ENCODE results near the gene AKTIP. TPM values are rescaled to one million over a fixed set of nuclear protein-coding genes. Genes with fewer than 3 reads are reported as not detected.

The AKTIP gene
- total RNA-seq, 5 donors from 2014 or later (not counting 1 experiment from before 2014, with no cell fraction given) = 56.3 to 96.8 (median 70.6) TPM

GRCh38 chr16:53511403-53512280 is 8.6 kb upstream of the AKTIP start:
- ATAC-seq (replicated peaks in 1 of 4) (no peak), DNase-seq (peak in 1 of 35 experiments; percentile 18)
- no peak overlapping the region for H3K27ac ChIP-seq (ENCODE audit: low read length)
- Mint-ChIP-seq H3K27ac (no peak overlapping the region), H3K9me3 (no peaks in the 10 kb centered on the region), H3K36me3 (no peaks in the 10 kb centered on the region), H3K4me3 (no peak overlapping the region), H3K4me1 (peaks cover 26 to 49% (median 33%) of the 10 kb centered on the region in 3 donors), H3K27me3 (peaks cover 0 to 3% of the 10 kb centered on the region in 2 donors)
- no peak overlapping the region for H3K4me3 ChIP-seq (ENCODE audit: control insufficient read depth in 1 of 2, extremely low read depth in 1 of 2, low read length in 1 of 2)
- peaks cover 0 to 12% of the 10 kb centered on the region in 2 experiments for H3K27me3 ChIP-seq (replicated peaks in 1 of 2; ENCODE audit: control insufficient read depth in 2 of 2, extremely low read depth in 1 of 2, insufficient read depth in 2 of 2, low read length in 1 of 2)
- 86% methylated on average over 7 of the region's 12 CpGs for WGBS (ENCODE audit: insufficient coverage)
- no peaks in the 10 kb centered on the region for H3K36me3 ChIP-seq (ENCODE audit: control insufficient read depth in 2 of 2, extremely low read depth in 1 of 2, insufficient read depth in 1 of 2, low read length in 1 of 2)
- peaks cover 3 to 50% of the 10 kb centered on the region in 2 experiments for H3K4me1 ChIP-seq (ENCODE audit: control insufficient read depth in 1 of 2, extremely low read depth in 1 of 2, insufficient read depth in 2 of 2, low read length in 2 of 2)
- no peaks in the 10 kb centered on the region for H3K9me3 ChIP-seq
- ChIA-PET POLR2A (no interaction called here), CTCF (no interaction called here)

- Histone ChIP-seq H3K9me3 (no peaks in the 10 kb centered on the region), H3K27me3 (replicated peaks in 1 of 2; ENCODE audit: control insufficient read depth in 2 of 2, extremely low read depth in 1 of 2, insufficient read depth in 2 of 2, low read length in 1 of 2) (peaks cover 0 to 12% of the 10 kb centered on the region in 2 experiments), H3K4me3 (ENCODE audit: control insufficient read depth in 1 of 2, extremely low read depth in 1 of 2, low read length in 1 of 2) (no peak overlapping the region), H3K4me1 (ENCODE audit: control insufficient read depth in 1 of 2, extremely low read depth in 1 of 2, insufficient read depth in 2 of 2, low read length in 2 of 2) (peaks cover 0 to 44% of the 10 kb centered on the region in 2 experiments), H3K27ac (ENCODE audit: low read length) (no peak overlapping the region), H3K36me3 (ENCODE audit: control insufficient read depth in 2 of 2, extremely low read depth in 1 of 2, insufficient read depth in 1 of 2, low read length in 1 of 2) (no peaks in the 10 kb centered on the region)
- 100% methylated on average over 4 of the region's 6 CpGs for WGBS (ENCODE audit: insufficient coverage)
- H3K4me3 Mint-ChIP-seq = no peak overlapping the region
- H3K27me3 Mint-ChIP-seq = peaks cover 0 to 3% of the 10 kb centered on the region in 2 donors
- ATAC-seq (replicated peaks in 1 of 4) = no peak
- H3K27ac Mint-ChIP-seq = no peak overlapping the region
- ChIA-PET CTCF (no interaction called here), POLR2A (no interaction called here)
- peaks cover 20 to 47% (median 30%) of the 10 kb centered on the region in 3 donors for H3K4me1 Mint-ChIP-seq
- DNase-seq = peak in 1 of 35 experiments; percentile 7
- H3K36me3 Mint-ChIP-seq = no peaks in the 10 kb centered on the region
- H3K9me3 Mint-ChIP-seq = no peaks in the 10 kb centered on the region
These were observed 8.0 kb upstream of the AKTIP start for GRCh38 chr16:53511084-53511402.

GRCh38 chr16:53510704-53511070 is 7.7 kb upstream of the AKTIP start:
- ChIA-PET CTCF (interaction anchor here (0.6 to 1.6 kb wide), 4 partner anchors 8 to 207 kb away, joined by 3 to 5 read pairs (median 4); no protein-coding TSS in a partner anchor), POLR2A (no interaction called here)
- peaks cover 0 to 12% of the 10 kb centered on the region in 2 experiments for H3K27me3 ChIP-seq (replicated peaks in 1 of 2; ENCODE audit: control insufficient read depth in 2 of 2, extremely low read depth in 1 of 2, insufficient read depth in 2 of 2, low read length in 1 of 2)
- H3K4me3 Mint-ChIP-seq = peak overlapping the region in 1 of 3 donors; percentile 53
- H3K36me3 Mint-ChIP-seq = no peaks in the 10 kb centered on the region
- H3K27me3 Mint-ChIP-seq = no peaks in the 10 kb centered on the region
- ATAC-seq (replicated peaks in 1 of 4) (peak in 2 of 4 experiments; percentile 18 to 26), DNase-seq (no peak)
- no peaks in the 10 kb centered on the region for H3K36me3 ChIP-seq (ENCODE audit: control insufficient read depth in 2 of 2, extremely low read depth in 1 of 2, insufficient read depth in 1 of 2, low read length in 1 of 2)
- H3K4me1 Mint-ChIP-seq = peaks cover 17 to 43% (median 26%) of the 10 kb centered on the region in 3 donors
- no peak overlapping the region for H3K4me3 ChIP-seq (ENCODE audit: control insufficient read depth in 1 of 2, extremely low read depth in 1 of 2, low read length in 1 of 2)
- peaks cover 0 to 40% of the 10 kb centered on the region in 2 experiments for H3K4me1 ChIP-seq (ENCODE audit: control insufficient read depth in 1 of 2, extremely low read depth in 1 of 2, insufficient read depth in 2 of 2, low read length in 2 of 2)
- H3K27ac ChIP-seq (ENCODE audit: low read length) = no peak overlapping the region
- H3K27ac Mint-ChIP-seq = no peak overlapping the region
- no peaks in the 10 kb centered on the region for H3K9me3 ChIP-seq
- no peaks in the 10 kb centered on the region for H3K9me3 Mint-ChIP-seq
- WGBS (ENCODE audit: insufficient coverage) = 75% methylated on average over 2 of the region's 2 CpGs

- no peaks in the 10 kb centered on the region for H3K9me3 ChIP-seq
- peak overlapping the region; percentile 22 to 49 for H3K4me3 ChIP-seq (ENCODE audit: control insufficient read depth in 1 of 2, extremely low read depth in 1 of 2, low read length in 1 of 2)
- H3K4me1 ChIP-seq (ENCODE audit: control insufficient read depth in 1 of 2, extremely low read depth in 1 of 2, insufficient read depth in 2 of 2, low read length in 2 of 2) = peaks cover 0 to 40% of the 10 kb centered on the region in 2 experiments
- H3K27ac ChIP-seq (ENCODE audit: low read length) = no peak overlapping the region
- Mint-ChIP-seq H3K9me3 (no peaks in the 10 kb centered on the region), H3K27me3 (no peaks in the 10 kb centered on the region), H3K27ac (no peak overlapping the region), H3K4me3 (peak overlapping the region in 2 of 3 donors; percentile 50 to 53), H3K36me3 (no peaks in the 10 kb centered on the region), H3K4me1 (peaks cover 16 to 45% (median 27%) of the 10 kb centered on the region in 3 donors)
- peaks cover 0 to 8% of the 10 kb centered on the region in 2 experiments for H3K27me3 ChIP-seq (replicated peaks in 1 of 2; ENCODE audit: control insufficient read depth in 2 of 2, extremely low read depth in 1 of 2, insufficient read depth in 2 of 2, low read length in 1 of 2)
- POLR2A ChIA-PET = no interaction called here
- DNase-seq (peak in 30 of 35 experiments; percentile 11 to 82 (median 36)), ATAC-seq (replicated peaks in 1 of 4) (peak; percentile 61 to 77 (median 68))
- CTCF ChIA-PET = interaction anchor here (0.6 to 1.6 kb wide), 5 partner anchors 9 to 207 kb away, joined by 3 to 5 read pairs (median 3); no protein-coding TSS in a partner anchor
- WGBS (ENCODE audit: insufficient coverage) = 64% methylated on average over 18 of the region's 29 CpGs
- H3K36me3 ChIP-seq (ENCODE audit: control insufficient read depth in 2 of 2, extremely low read depth in 1 of 2, insufficient read depth in 1 of 2, low read length in 1 of 2) = no peaks in the 10 kb centered on the region
These were observed 7.1 kb upstream of the AKTIP start for GRCh38 chr16:53509906-53510703.

GRCh38 chr16:53507464-53508179 is 4.6 kb upstream of the AKTIP start:
- H3K4me1 ChIP-seq (ENCODE audit: control insufficient read depth in 1 of 2, extremely low read depth in 1 of 2, insufficient read depth in 2 of 2, low read length in 2 of 2) = peaks cover 9 to 45% of the 10 kb centered on the region in 2 experiments
- Mint-ChIP-seq H3K4me1 (peaks cover 29 to 45% (median 32%) of the 10 kb centered on the region in 3 donors), H3K9me3 (no peaks in the 10 kb centered on the region), H3K36me3 (no peaks in the 10 kb centered on the region), H3K27me3 (no peaks in the 10 kb centered on the region), H3K27ac (no peak overlapping the region), H3K4me3 (no peak overlapping the region)
- ChIA-PET CTCF (interaction anchor here in 1 of 2 donors (2.1 kb wide), 1 partner anchor 11 kb away, joined by 8 read pairs; no protein-coding TSS in a partner anchor), POLR2A (no interaction called here)
- ATAC-seq (replicated peaks in 1 of 4) (no peak), DNase-seq (no peak)
- H3K36me3 ChIP-seq (ENCODE audit: control insufficient read depth in 2 of 2, extremely low read depth in 1 of 2, insufficient read depth in 1 of 2, low read length in 1 of 2) = no peaks in the 10 kb centered on the region
- WGBS (ENCODE audit: insufficient coverage) = 100% methylated on average over 2 of the region's 12 CpGs
- no peaks in the 10 kb centered on the region for H3K9me3 ChIP-seq
- H3K27ac ChIP-seq (ENCODE audit: low read length) = no peak overlapping the region
- H3K27me3 ChIP-seq (replicated peaks in 1 of 2; ENCODE audit: control insufficient read depth in 2 of 2, extremely low read depth in 1 of 2, insufficient read depth in 2 of 2, low read length in 1 of 2) = peaks cover 0 to 7% of the 10 kb centered on the region in 2 experiments
- H3K4me3 ChIP-seq (ENCODE audit: control insufficient read depth in 1 of 2, extremely low read depth in 1 of 2, low read length in 1 of 2) = no peak overlapping the region
